Lower leg skin (tissue), 4 donors: ENCODE measurements around the gene FIBCD1. TPM values are rescaled to one million over a fixed set of nuclear protein-coding genes. Genes with fewer than 3 reads are reported as not detected.

ENCODE experiments used
- DNase-seq, 2 donors: peaks; one replicate each; pipeline ENCODE4 v3.0.0-alpha.2; 2019; ENCODE audit warnings: low spot score in 2 of 2
- H3K4me3 ChIP-seq: fragments of 200-600 bp; sonication (generic); 2 replicates; pipeline ENCODE4 v1.5.1; 2017; ENCODE audit warnings: mild to moderate bottlenecking, low read depth; ENCODE audit not compliant: poor library complexity, severe bottlenecking
- POLR2A ChIP-seq, 2 donors: fragments of 450-650 bp; IDR thresholded peaks; one replicate each; pipeline ENCODE4 v1.6.1; 2016 to 2017; ENCODE audit warnings: antibody characterized with exemption in 2 of 2, mild to moderate bottlenecking in 1 of 2, moderate library complexity in 1 of 2
- WGBS, 2 donors: methylation state at CpG; one replicate each; pipeline ENCODE4 v1.1.5; 2018; 5-methylcytosine and 5-hydroxymethylcytosine counted together
- intact Hi-C: fragments of 100-400 bp; cut with DNase I; formaldehyde crosslinking; loops from one replicate; pipeline ENCODE4 v1.15.0; 2023; ENCODE audit warnings: low total_unique reads
- total RNA-seq, 4 donors: library from RNA; depleted of rRNA; stranded (reverse); fragments of >200 nt; gene quantifications; one replicate each; pipeline ENCODE4 v1.1.0, GENCODE V29; 2016
- TF ChIP-seq, protein P1 (sequence below), 3 donors: fragments of 450-650 bp; IDR thresholded peaks; one replicate each; pipeline ENCODE4 v1.5.1; 2016; ENCODE audit warnings: antibody characterized with exemption in 3 of 3, mild to moderate bottlenecking in 3 of 3, moderate library complexity in 2 of 3

Gene FIBCD1
- total RNA-seq, 4 donors from 2014 or later = 0.17 to 0.42 TPM; not detected in 2

- H3K4me3 ChIP-seq = no peak overlapping the region
- intact Hi-C loops = no loop called here
- TF ChIP-seq POLR2A (IDR thresholded peaks at IDR 0.05) = no peak
- TF ChIP-seq, protein P1, sequence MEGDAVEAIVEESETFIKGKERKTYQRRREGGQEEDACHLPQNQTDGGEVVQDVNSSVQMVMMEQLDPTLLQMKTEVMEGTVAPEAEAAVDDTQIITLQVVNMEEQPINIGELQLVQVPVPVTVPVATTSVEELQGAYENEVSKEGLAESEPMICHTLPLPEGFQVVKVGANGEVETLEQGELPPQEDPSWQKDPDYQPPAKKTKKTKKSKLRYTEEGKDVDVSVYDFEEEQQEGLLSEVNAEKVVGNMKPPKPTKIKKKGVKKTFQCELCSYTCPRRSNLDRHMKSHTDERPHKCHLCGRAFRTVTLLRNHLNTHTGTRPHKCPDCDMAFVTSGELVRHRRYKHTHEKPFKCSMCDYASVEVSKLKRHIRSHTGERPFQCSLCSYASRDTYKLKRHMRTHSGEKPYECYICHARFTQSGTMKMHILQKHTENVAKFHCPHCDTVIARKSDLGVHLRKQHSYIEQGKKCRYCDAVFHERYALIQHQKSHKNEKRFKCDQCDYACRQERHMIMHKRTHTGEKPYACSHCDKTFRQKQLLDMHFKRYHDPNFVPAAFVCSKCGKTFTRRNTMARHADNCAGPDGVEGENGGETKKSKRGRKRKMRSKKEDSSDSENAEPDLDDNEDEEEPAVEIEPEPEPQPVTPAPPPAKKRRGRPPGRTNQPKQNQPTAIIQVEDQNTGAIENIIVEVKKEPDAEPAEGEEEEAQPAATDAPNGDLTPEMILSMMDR (IDR thresholded peaks at IDR 0.05) = no peak
- WGBS, 2 donors = 81 to 86% methylated on average over 7 of the region's 7 CpGs
- no peak for DNase-seq
These were observed 26.6 kb upstream of the FIBCD1 start for GRCh38 chr9:130965680-130966079.

DNA sequence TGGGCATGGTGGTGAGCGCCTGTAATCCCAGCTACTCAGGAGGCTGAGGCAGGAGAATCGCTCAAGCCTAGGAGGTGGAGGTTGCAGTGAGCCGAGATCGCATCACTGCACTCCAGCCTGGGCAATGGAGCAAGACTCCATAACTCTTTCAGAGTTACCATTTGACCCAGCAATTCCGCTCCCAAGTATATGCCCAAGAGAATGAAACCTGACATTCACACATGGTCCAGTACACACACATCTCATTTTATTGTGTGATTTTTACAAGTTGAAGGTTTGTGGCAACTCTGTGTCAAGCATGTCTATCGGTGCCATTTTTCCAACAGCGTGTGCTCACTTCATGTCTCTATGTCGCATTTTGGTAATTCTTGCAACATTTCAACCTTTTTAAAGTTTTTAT is 24.9 kb upstream of the FIBCD1 start:
- intact Hi-C loops = no loop called here
- 95 to 98% methylated on average over 8 of the region's 8 CpGs for WGBS, 2 donors
- TF ChIP-seq, protein P1 (IDR thresholded peaks at IDR 0.05) = no peak
- TF ChIP-seq POLR2A (IDR thresholded peaks at IDR 0.05) = no peak
- no peak for DNase-seq
- H3K4me3 ChIP-seq = no peak overlapping the region

- TF ChIP-seq POLR2A (IDR thresholded peaks at IDR 0.05) = no peak
- no peak overlapping the region for H3K4me3 ChIP-seq
- 73 to 74% methylated on average over 15 of the region's 15 CpGs for WGBS, 2 donors
- intact Hi-C loops = no loop called here
- no peak for DNase-seq
These were observed 24.4 kb upstream of the FIBCD1 start for GRCh38 chr9:130963337-130963908.

DNA sequence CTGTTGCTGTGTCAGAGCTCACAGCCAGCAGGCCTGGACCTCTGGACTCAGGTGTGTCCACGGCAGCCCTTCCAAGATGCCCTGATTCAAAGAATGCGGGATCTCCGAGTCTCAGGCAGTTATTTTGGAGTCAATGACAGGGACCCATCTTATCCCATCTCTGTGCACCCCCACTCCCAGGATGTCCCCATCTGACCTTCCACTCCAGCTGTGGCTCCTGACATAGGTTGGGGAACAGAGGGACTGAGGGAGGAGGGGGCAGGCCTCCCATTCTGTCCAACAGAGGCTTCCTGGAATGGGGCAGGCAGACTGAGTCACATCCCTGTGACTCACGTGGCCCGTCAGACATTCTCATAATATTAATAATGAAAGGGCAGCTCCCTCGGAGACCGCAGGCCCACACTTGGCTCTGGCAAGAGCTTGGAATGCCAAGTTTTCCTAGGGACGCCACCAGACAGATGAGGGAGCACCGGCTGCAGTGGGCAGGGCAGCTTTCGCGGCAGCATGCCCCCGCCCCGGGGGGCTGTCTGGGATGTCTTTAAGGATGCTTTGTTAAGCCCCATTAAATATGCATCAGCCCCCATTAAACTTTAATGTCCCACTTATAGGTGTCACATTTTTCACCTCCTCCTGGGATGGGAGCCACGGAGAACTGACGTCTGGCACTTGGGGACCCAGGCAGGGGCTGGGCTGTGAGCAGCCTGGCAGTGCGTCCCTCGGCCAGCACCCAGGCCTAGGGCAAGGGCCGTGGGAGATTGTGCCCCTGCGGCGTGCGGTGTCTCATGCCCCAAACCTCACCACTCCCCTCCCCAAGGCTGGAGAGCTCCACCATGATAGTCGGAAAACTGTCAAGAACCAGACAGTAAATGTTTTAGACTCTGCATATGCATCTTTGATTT is 23.6 kb upstream of the FIBCD1 start:
- DNase-seq = peak in 1 of 2 donors; percentile 60
- intact Hi-C loops = no loop called here
- TF ChIP-seq, protein P1 (IDR thresholded peaks at IDR 0.05) = no peak
- no peak for TF ChIP-seq POLR2A (IDR thresholded peaks at IDR 0.05)
- no peak overlapping the region for H3K4me3 ChIP-seq
- WGBS, 2 donors = 34 to 44% methylated on average over 22 of the region's 22 CpGs

GRCh38 chr9:130961511-130962300 is 22.7 kb upstream of the FIBCD1 start:
- 90 to 94% methylated on average over 8 of the region's 8 CpGs for WGBS, 2 donors
- intact Hi-C loops = no loop called here
- no peak for DNase-seq
- no peak overlapping the region for H3K4me3 ChIP-seq
- TF ChIP-seq, protein P1 (IDR thresholded peaks at IDR 0.05) = no peak
- TF ChIP-seq POLR2A (IDR thresholded peaks at IDR 0.05) = no peak
